Natural killer cell (primary cell): ENCODE data around the gene IFITM1. TPM values are rescaled to one million over a fixed set of nuclear protein-coding genes. Genes with fewer than 3 reads are reported as not detected.
"Not testable (repeated sequence)": the region's sequence is repeated elsewhere in the genome, so short reads cannot be mapped to it uniquely, and the experiment has no call there.

Experiments used
- ATAC-seq, 3 donors: fragments of 150-1000 bp in 2 of 3; fragments of 200-7000 bp in 1 of 3; cut with Tn5 transposase; 1 replicate in 1 of 3; 2 replicates in 2 of 3; pipeline ENCODE4 v1.10.0; 2021; ENCODE audit warnings: mild to moderate bottlenecking in 2 of 3, moderate library complexity in 2 of 3
- DNase-seq, 2 donors: peaks; one replicate each; pipeline versions ENCODE4 v3.0.0 to v3.0.0-alpha.2; 2013 to 2021; ENCODE audit warnings: mixed read lengths in 1 of 2
- H3K27ac ChIP-seq: one replicate; pipeline ENCODE4 v1.5.1; 2013; ENCODE audit warnings: mild to moderate bottlenecking, low read length
- H3K27me3 ChIP-seq: one replicate; pipeline ENCODE4 v1.6.1; 2013; ENCODE audit warnings: low read length; ENCODE audit not compliant: control insufficient read depth, insufficient read depth
- H3K36me3 ChIP-seq: one replicate; pipeline ENCODE4 v1.6.1; 2013; ENCODE audit warnings: low read length; ENCODE audit not compliant: control insufficient read depth, insufficient read depth
- H3K4me1 ChIP-seq: one replicate; pipeline ENCODE4 v1.6.1; 2013; ENCODE audit warnings: low read length; ENCODE audit not compliant: control insufficient read depth, insufficient read depth
- H3K4me3 ChIP-seq: one replicate; pipeline ENCODE4 v1.5.1; 2013; ENCODE audit warnings: low read length
- H3K9me3 ChIP-seq: one replicate; pipeline ENCODE4 v1.6.1; 2013; ENCODE audit warnings: low read length; ENCODE audit not compliant: control insufficient read depth, insufficient read depth
- H3K27ac Mint-ChIP-seq, 2 donors: one replicate each; pipeline ENCODE4 v1.8.0; 2022; ENCODE audit warnings: mild to moderate bottlenecking in 2 of 2, mixed read lengths in 2 of 2, moderate library complexity in 1 of 2
- H3K27me3 Mint-ChIP-seq, 2 donors: one replicate each; pipeline ENCODE4 v1.8.0; 2022; ENCODE audit warnings: low read depth in 2 of 2, mixed read lengths in 2 of 2
- H3K36me3 Mint-ChIP-seq: one replicate; pipeline ENCODE4 v1.8.0; 2022; ENCODE audit warnings: mixed read lengths
- H3K4me1 Mint-ChIP-seq, 2 donors: one replicate each; pipeline ENCODE4 v1.8.0; 2022; ENCODE audit warnings: mixed read lengths in 2 of 2
- H3K4me3 Mint-ChIP-seq: one replicate; pipeline ENCODE4 v1.8.0; 2022; ENCODE audit warnings: mild to moderate bottlenecking, moderate library complexity, mixed read lengths
- H3K9me3 Mint-ChIP-seq, 2 donors: one replicate each; pipeline ENCODE4 v1.8.0; 2022; ENCODE audit warnings: mixed read lengths in 2 of 2
- WGBS: methylation state at CpG from one replicate; pipeline ENCODE4 v1.1.7; 2013; ENCODE audit warnings: missing lambda C conversion rate; ENCODE audit not compliant: insufficient coverage; 5-methylcytosine and 5-hydroxymethylcytosine counted together
- intact Hi-C: fragments of 100-400 bp; cut with micrococcal nuclease; formaldehyde crosslinking; loops from one replicate; pipeline ENCODE4 v1.14.2; 2022
- total RNA-seq, 4 donors: library from RNA; stranded (reverse); fragments of 120-200 nt in 1 of 4; gene quantifications; one replicate each; pipeline versions ENCODE4 v1.2.3 to v1.2.4, GENCODE V29; 2013 to 2022
- TF ChIP-seq, protein P1 (sequence below): fragments of 200-600 bp; IDR thresholded peaks from one replicate; pipeline ENCODE4 v1.8.0; 2022; ENCODE audit warnings: antibody characterized with exemption

IFITM1 gene
- total RNA-seq, 3 donors from 2014 or later (not counting 1 experiment from before 2014, with no cell fraction given) = 540 to 809 (median 710) TPM

DNA sequence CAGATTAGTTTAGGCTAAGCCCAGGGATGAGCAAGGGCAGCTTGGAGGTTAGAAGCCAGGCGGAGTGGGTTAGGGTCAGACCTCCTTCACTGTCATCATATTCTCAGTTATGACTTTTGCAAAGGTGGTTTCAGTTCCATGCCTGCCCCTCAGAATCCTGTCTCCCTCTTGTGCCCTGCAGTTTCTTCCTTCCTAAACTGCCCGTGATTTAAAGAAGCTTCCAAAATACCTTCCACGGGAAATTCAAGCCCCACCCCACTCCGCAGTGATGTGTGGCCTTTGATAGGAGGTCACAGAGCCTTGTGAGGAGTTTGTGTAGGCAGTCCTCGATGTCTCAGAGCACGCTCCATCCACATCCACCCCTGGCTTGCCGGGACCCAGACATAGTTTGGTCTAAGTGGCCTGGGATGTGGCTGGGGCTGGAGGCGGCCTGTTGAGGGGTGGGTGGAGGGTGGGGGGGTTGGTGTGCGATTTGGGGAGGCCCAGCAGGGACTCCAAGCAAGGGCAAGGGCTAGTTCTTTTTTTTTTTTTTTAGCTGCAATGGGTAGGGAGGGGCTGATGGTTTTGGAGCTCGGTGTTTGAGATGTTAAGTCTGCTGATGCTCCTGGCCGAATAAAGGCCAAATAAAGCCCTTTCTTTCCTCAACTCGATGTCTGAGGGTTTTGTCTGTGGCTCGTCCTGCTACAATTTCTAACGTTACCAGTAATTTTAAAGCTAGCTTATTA is 1.6 kb upstream of the IFITM1 start:
- H3K27ac ChIP-seq = peak overlapping the region; percentile 72
- peaks cover 47% of the 10 kb centered on the region for H3K4me1 ChIP-seq
- peak overlapping the region; percentile 75 for H3K4me3 ChIP-seq
- Mint-ChIP-seq H3K4me3 (peak overlapping the region; percentile 97), H3K9me3 (no peaks in the 10 kb centered on the region), H3K27me3 (no peaks in the 10 kb centered on the region), H3K27ac (peak overlapping the region; percentile 92 to 99), H3K4me1 (peaks cover 63 to 64% of the 10 kb centered on the region in 2 donors), H3K36me3 (no peaks in the 10 kb centered on the region)
- H3K9me3 ChIP-seq = no peaks in the 10 kb centered on the region
- intact Hi-C loops = loop anchor here (2.0 kb wide), 2 partner anchors 15 to 43 kb away; no protein-coding TSS in a partner anchor
- ATAC-seq = no peak
- peak in 1 of 2 donors; percentile 55 for DNase-seq
- TF ChIP-seq, protein P1, sequence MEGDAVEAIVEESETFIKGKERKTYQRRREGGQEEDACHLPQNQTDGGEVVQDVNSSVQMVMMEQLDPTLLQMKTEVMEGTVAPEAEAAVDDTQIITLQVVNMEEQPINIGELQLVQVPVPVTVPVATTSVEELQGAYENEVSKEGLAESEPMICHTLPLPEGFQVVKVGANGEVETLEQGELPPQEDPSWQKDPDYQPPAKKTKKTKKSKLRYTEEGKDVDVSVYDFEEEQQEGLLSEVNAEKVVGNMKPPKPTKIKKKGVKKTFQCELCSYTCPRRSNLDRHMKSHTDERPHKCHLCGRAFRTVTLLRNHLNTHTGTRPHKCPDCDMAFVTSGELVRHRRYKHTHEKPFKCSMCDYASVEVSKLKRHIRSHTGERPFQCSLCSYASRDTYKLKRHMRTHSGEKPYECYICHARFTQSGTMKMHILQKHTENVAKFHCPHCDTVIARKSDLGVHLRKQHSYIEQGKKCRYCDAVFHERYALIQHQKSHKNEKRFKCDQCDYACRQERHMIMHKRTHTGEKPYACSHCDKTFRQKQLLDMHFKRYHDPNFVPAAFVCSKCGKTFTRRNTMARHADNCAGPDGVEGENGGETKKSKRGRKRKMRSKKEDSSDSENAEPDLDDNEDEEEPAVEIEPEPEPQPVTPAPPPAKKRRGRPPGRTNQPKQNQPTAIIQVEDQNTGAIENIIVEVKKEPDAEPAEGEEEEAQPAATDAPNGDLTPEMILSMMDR = no peak
- 48% methylated on average over 12 of the region's 14 CpGs for WGBS
- peaks cover 18% of the 10 kb centered on the region for H3K36me3 ChIP-seq
- H3K27me3 ChIP-seq = no peaks in the 10 kb centered on the region

DNA sequence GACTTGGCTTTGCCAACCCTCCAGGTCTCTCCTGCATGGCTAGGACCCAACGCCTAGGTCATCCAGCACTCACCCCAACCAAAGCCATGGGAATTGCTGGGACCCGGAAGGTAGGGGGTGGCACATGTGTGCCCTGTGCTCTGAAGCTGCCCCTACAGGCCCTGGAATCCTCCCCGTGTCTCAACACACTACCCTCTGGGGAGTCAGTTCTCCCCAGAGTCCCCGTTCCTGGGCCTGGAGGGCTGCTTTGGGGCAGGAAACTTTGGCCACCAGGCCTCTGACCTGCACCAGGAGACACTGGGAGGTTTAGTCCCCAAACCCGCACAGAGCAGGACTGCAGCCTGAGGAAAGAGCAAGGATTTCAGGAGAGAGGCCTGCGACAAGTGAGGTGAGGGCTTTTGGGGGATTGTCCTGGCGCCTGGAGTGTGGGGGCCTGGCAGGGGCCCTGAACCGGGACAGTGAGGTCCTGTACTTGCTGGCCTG is 495 bp upstream of the IFITM1 start:
- H3K9me3 ChIP-seq = no peaks in the 10 kb centered on the region
- peak overlapping the region; percentile 72 for H3K27ac ChIP-seq
- 33% methylated on average over 8 of the region's 8 CpGs for WGBS
- H3K36me3 Mint-ChIP-seq = no peaks in the 10 kb centered on the region
- ATAC-seq (no peak), DNase-seq (no peak)
- no peaks in the 10 kb centered on the region for H3K27me3 ChIP-seq
- H3K4me3 Mint-ChIP-seq = peak overlapping the region; percentile 97
- peaks cover 18% of the 10 kb centered on the region for H3K36me3 ChIP-seq
- TF ChIP-seq, protein P1 = no peak
- H3K4me1 ChIP-seq = peaks cover 46% of the 10 kb centered on the region
- H3K27ac Mint-ChIP-seq = peak overlapping the region; percentile 92 to 99
- H3K27me3 Mint-ChIP-seq = no peaks in the 10 kb centered on the region
- peak overlapping the region; percentile 75 for H3K4me3 ChIP-seq
- H3K4me1 Mint-ChIP-seq = peaks cover 61 to 63% of the 10 kb centered on the region in 2 donors
- intact Hi-C loops = loop anchor here (2.0 kb wide), 2 partner anchors 13 to 45 kb away; no protein-coding TSS in a partner anchor
- H3K9me3 Mint-ChIP-seq = no peaks in the 10 kb centered on the region

DNA sequence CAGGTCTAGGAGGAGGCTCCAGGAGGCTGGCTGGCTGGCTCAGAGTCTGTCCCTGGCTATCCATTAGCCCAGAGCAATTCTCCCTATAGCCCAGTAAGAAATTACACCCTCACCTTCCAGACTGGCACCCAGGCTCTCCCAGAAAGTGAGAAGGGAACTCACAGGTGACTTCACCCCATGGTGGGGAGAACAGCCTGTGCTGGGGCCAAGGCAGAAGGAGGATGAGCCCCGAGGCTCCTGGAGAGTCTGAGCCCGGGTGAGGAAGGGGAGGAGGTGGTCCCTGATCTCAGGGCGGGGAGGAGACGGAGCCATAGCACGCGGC is 675 bp downstream of the IFITM1 start:
- Mint-ChIP-seq H3K27ac (peak overlapping the region; percentile 92 to 99), H3K4me3 (peak overlapping the region; percentile 97), H3K4me1 (peaks cover 52 to 55% of the 10 kb centered on the region in 2 donors)
- H3K9me3 ChIP-seq, H3K9me3 Mint-ChIP-seq, H3K27me3 ChIP-seq, intact Hi-C loops, H3K27me3 Mint-ChIP-seq, H3K36me3 Mint-ChIP-seq, ATAC-seq, DNase-seq: not testable (repeated sequence)
- H3K4me3 ChIP-seq = peak overlapping the region; percentile 75
- 21% methylated on average over 2 of the region's 6 CpGs for WGBS
- H3K36me3 ChIP-seq = peaks cover 18% of the 10 kb centered on the region
- peaks cover 42% of the 10 kb centered on the region for H3K4me1 ChIP-seq
- H3K27ac ChIP-seq = peak overlapping the region; percentile 72

DNA sequence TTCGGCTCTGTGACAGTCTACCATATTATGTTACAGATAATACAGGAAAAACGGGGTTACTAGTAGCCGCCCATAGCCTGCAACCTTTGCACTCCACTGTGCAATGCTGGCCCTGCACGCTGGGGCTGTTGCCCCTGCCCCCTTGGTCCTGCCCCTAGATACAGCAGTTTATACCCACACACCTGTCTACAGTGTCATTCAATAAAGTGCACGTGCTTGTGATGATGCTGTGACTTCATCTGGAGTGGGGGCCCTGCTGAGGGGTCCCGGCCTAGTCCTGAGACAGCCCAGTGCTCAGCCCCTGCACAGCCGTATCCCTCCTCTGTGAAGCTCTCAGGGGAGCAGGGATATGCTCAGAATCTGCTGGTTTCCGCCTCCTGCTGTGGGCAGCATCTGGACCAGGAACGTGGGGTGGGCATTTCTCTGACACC is 1.2 kb downstream of the IFITM1 start:
- Mint-ChIP-seq H3K27ac (peak overlapping the region; percentile 92 to 99), H3K4me1 (peaks cover 53 to 54% of the 10 kb centered on the region in 2 donors), H3K27me3 (no peaks in the 10 kb centered on the region), H3K9me3 (no peaks in the 10 kb centered on the region), H3K36me3 (no peaks in the 10 kb centered on the region), H3K4me3 (peak overlapping the region; percentile 97)
- peak in 1 of 2 donors; percentile 37 for DNase-seq
- no peak for ATAC-seq
- Histone ChIP-seq H3K36me3 (peaks cover 18% of the 10 kb centered on the region), H3K27ac (peak overlapping the region; percentile 66), H3K27me3 (no peaks in the 10 kb centered on the region), H3K9me3 (no peaks in the 10 kb centered on the region), H3K4me3 (peak overlapping the region; percentile 75), H3K4me1 (peaks cover 45% of the 10 kb centered on the region)
- 37% methylated on average over 9 of the region's 9 CpGs for WGBS
- TF ChIP-seq, protein P1 = no peak
- intact Hi-C loops = no loop called here
